H1 (cell line): ENCODE measurements around the gene ULBP1. TPM values are rescaled to one million over a fixed set of nuclear protein-coding genes. Genes with fewer than 3 reads are reported as not detected.
A peak's percentile ranks its signal among the peaks of the same experiment; 100 is the strongest.

Source experiments
- CTCF ChIA-PET: fragments of 300-600 bp; sonication (Branson Sonifier 250); formaldehyde crosslinking; loops from one replicate; lab custom pipeline; 2021; ENCODE audit not compliant: partially characterized antibody; lab: Charles Lee
- POLR2A ChIA-PET: fragments of 300-600 bp; sonication (Branson Sonifier 250); formaldehyde crosslinking; loops from one replicate; lab custom pipeline; 2021; ENCODE audit warnings: inconsistent platforms; ENCODE audit not compliant: partially characterized antibody; lab: Charles Lee
- DNase-seq, 2 experiments: peaks; one replicate each; pipeline versions ENCODE4 v3.0.0 to v3.0.0-alpha.2; 2010 to 2022; ENCODE audit warnings: low spot score in 2 of 2, low read depth in 1 of 2, mixed read lengths in 1 of 2
- FAIRE-seq: peaks from 2 replicates; lab custom pipeline; 2011; peaks lifted over from hg19 to GRCh38; lab: Jason Lieb, UNC
- H2AFZ ChIP-seq: 2 replicates; pipeline ENCODE4 v1.8.1; 2012; ENCODE audit warnings: low read length, inconsistent platforms
- H2AK5ac ChIP-seq: 2 replicates; pipeline ENCODE4 v1.6.1; 2013; ENCODE audit warnings: low read depth, low read length
- H2BK120ac ChIP-seq: replicated peaks from 2 replicates; pipeline ENCODE3; 2013; ENCODE audit warnings: low read depth, low read length, inconsistent platforms
- H2BK12ac ChIP-seq: 2 replicates; pipeline ENCODE4 v1.6.1; 2013; ENCODE audit warnings: low read depth, low read length
- H2BK15ac ChIP-seq: 2 replicates; pipeline ENCODE4 v1.6.1; 2013; ENCODE audit warnings: low read length
- H2BK20ac ChIP-seq: 2 replicates; pipeline ENCODE4 v1.6.1; 2013; ENCODE audit warnings: low read length
- H2BK5ac ChIP-seq: 2 replicates; pipeline ENCODE4 v1.6.1; 2013; ENCODE audit warnings: low read depth, low read length
- H3K14ac ChIP-seq: 2 replicates; pipeline ENCODE4 v1.6.1; 2013; ENCODE audit warnings: inconsistent platforms; ENCODE audit not compliant: insufficient read length
- H3K18ac ChIP-seq: 2 replicates; pipeline ENCODE4 v1.6.1; 2013; ENCODE audit warnings: low read length; ENCODE audit errors: extremely low read depth
- H3K23ac ChIP-seq: 2 replicates; pipeline ENCODE4 v1.6.1; 2013; ENCODE audit warnings: inconsistent platforms; ENCODE audit not compliant: insufficient read length
- H3K23me2 ChIP-seq: 2 replicates; pipeline ENCODE4 v1.6.1; 2013; ENCODE audit warnings: low read depth, low read length
- H3K27ac ChIP-seq: 2 replicates; pipeline ENCODE4 v1.6.1; 2011; ENCODE audit warnings: low read depth, low read length, inconsistent platforms
- H3K27me3 ChIP-seq, 4 experiments: replicated peaks in 1 of 4; 1 replicate in 1 of 4; 2 replicates in 3 of 4; pipeline versions ENCODE4 v1.6.1 to v1.8.1; 2011 to 2013; ENCODE audit warnings: low read length in 3 of 4, mild to moderate bottlenecking in 3 of 4, inconsistent platforms in 2 of 4, mixed read lengths in 2 of 4, moderate library complexity in 1 of 4; ENCODE audit not compliant: control insufficient read depth in 3 of 4, insufficient read depth in 3 of 4; ENCODE audit errors: extremely low read depth in 1 of 4
- H3K36me3 ChIP-seq, 4 experiments: 2 replicates each; pipeline versions ENCODE4 v1.6.1 to v1.8.1; 2011 to 2013; ENCODE audit warnings: mild to moderate bottlenecking in 4 of 4, low read length in 3 of 4, moderate library complexity in 2 of 4, control low read depth in 1 of 4, inconsistent platforms in 1 of 4; ENCODE audit not compliant: insufficient read depth in 4 of 4, control insufficient read depth in 2 of 4
- H3K4ac ChIP-seq: replicated peaks from 2 replicates; pipeline ENCODE3; 2013; ENCODE audit warnings: low read length, low read depth, mixed read lengths, inconsistent platforms; ENCODE audit not compliant: insufficient read length
- H3K4me1 ChIP-seq, 4 experiments: replicated peaks in 1 of 4; 1 replicate in 1 of 4; 2 replicates in 3 of 4; pipeline versions ENCODE4 v1.6.1 to v1.8.1; 2011 to 2013; ENCODE audit warnings: low read length in 3 of 4, inconsistent platforms in 2 of 4, mixed read lengths in 1 of 4; ENCODE audit not compliant: insufficient read depth in 4 of 4, control insufficient read depth in 3 of 4
- H3K4me2 ChIP-seq, 2 experiments: 2 replicates each; pipeline versions ENCODE4 v1.6.1 to v1.8.1; 2011 to 2013; ENCODE audit warnings: low read depth in 2 of 2, low read length in 2 of 2, control low read depth in 1 of 2, inconsistent platforms in 1 of 2, mild to moderate bottlenecking in 1 of 2; ENCODE audit not compliant: insufficient read depth in 1 of 2
- H3K4me3 ChIP-seq, 4 experiments: fragments of 200-600, 300-600 bp in 1 of 4; sonication (generic), shearing (Covaris generic), sonication (Bioruptor Twin) in 1 of 4; 2 replicates each; pipeline versions ENCODE4 v1.5.1 to v1.8.1; 2011 to 2016; ENCODE audit warnings: low read length in 4 of 4, low read depth in 3 of 4, control low read depth in 2 of 4, inconsistent platforms in 2 of 4, mild to moderate bottlenecking in 2 of 4, mixed read lengths in 1 of 4, moderate library complexity in 1 of 4; ENCODE audit not compliant: insufficient read depth in 2 of 4; ENCODE audit errors: extremely low read depth in 1 of 4
- H3K56ac ChIP-seq: replicated peaks from 2 replicates; pipeline ENCODE3; 2013; ENCODE audit warnings: low read depth, mild to moderate bottlenecking, mixed read lengths, low read length, inconsistent platforms; ENCODE audit not compliant: insufficient read length
- H3K79me1 ChIP-seq: 2 replicates; pipeline ENCODE4 v1.6.1; 2013; ENCODE audit warnings: low read depth, low read length, control low read depth
- H3K79me2 ChIP-seq, 2 experiments: 2 replicates each; pipeline versions ENCODE4 v1.6.1 to v1.8.1; 2012 to 2013; ENCODE audit warnings: low read length in 2 of 2, mild to moderate bottlenecking in 2 of 2, inconsistent platforms in 1 of 2; ENCODE audit not compliant: insufficient read depth in 2 of 2, control insufficient read depth in 1 of 2
- H3K9ac ChIP-seq, 4 experiments: replicated peaks in 1 of 4; 1 replicate in 1 of 4; 2 replicates in 3 of 4; pipeline versions ENCODE4 v1.6.1 to v1.8.1; 2011 to 2013; ENCODE audit warnings: low read depth in 3 of 4, low read length in 3 of 4, control low read depth in 2 of 4, mild to moderate bottlenecking in 2 of 4, moderate library complexity in 2 of 4, inconsistent platforms in 1 of 4; ENCODE audit errors: extremely low read depth in 1 of 4
- H3K9me3 ChIP-seq, 2 experiments: 2 replicates each; pipeline versions ENCODE4 v1.6.1 to v1.8.1; 2012 to 2013; ENCODE audit warnings: mild to moderate bottlenecking in 2 of 2, moderate library complexity in 2 of 2, control low read depth in 1 of 2, inconsistent platforms in 1 of 2, low read depth in 1 of 2, low read length in 1 of 2, mixed read lengths in 1 of 2; ENCODE audit not compliant: insufficient read depth in 2 of 2
- H4K20me1 ChIP-seq, 2 experiments: replicated peaks in 1 of 2; 2 replicates each; pipeline versions ENCODE3 to v1.8.1; 2011 to 2013; ENCODE audit warnings: inconsistent platforms in 2 of 2, low read length in 2 of 2, mild to moderate bottlenecking in 1 of 2; ENCODE audit not compliant: insufficient read depth in 2 of 2, control insufficient read depth in 1 of 2
- H4K5ac ChIP-seq: 2 replicates; pipeline ENCODE4 v1.6.1; 2013; ENCODE audit warnings: low read length, low read depth, mixed read lengths, inconsistent platforms; ENCODE audit not compliant: insufficient read length
- H4K8ac ChIP-seq: 2 replicates; pipeline ENCODE4 v1.8.0; 2013; ENCODE audit warnings: mild to moderate bottlenecking, moderate library complexity, low read length, inconsistent platforms; ENCODE audit not compliant: insufficient read depth; ENCODE audit errors: extremely low read depth
- H4K91ac ChIP-seq: replicated peaks from 2 replicates; pipeline ENCODE3; 2013; ENCODE audit warnings: low read length, mixed read lengths, inconsistent platforms; ENCODE audit not compliant: insufficient read length
- CHD1 ChIP-seq: IDR thresholded peaks from 2 replicates; pipeline ENCODE4 v1.6.1; 2012; ENCODE audit warnings: low read depth, low read length, improper control_type of control experiment
- EP300 ChIP-seq, 2 experiments: IDR thresholded peaks; 1 replicate in 1 of 2; 2 replicates in 1 of 2; pipeline ENCODE4 v1.6.1; 2011 to 2012; ENCODE audit warnings: low read depth in 2 of 2, low read length in 2 of 2, mild to moderate bottlenecking in 2 of 2, borderline replicate concordance in 1 of 2, inconsistent platforms in 1 of 2, moderate library complexity in 1 of 2
- FOSL1 ChIP-seq: IDR thresholded peaks from 2 replicates; pipeline ENCODE4 v1.6.1; 2011; ENCODE audit warnings: mild to moderate bottlenecking, low read depth, low read length, moderate library complexity; ENCODE audit not compliant: insufficient read depth
- WGBS, 2 experiments: shearing (Covaris generic) in 1 of 2; methylation state at CpG; one replicate each; pipeline versions ENCODE4 v1.1.6 to v1.1.7; 2013 to 2015; ENCODE audit warnings: low lambda C conversion rate in 2 of 2, mixed read lengths in 2 of 2, inconsistent platforms in 1 of 2, low coverage in 1 of 2, missing lambda C conversion rate in 1 of 2; ENCODE audit not compliant: insufficient replicate concordance in 2 of 2, insufficient coverage in 1 of 2, insufficient read length in 1 of 2; ENCODE audit errors: extremely low coverage in 1 of 2, missing lambda C conversion rate in 1 of 2; 5-methylcytosine and 5-hydroxymethylcytosine counted together
- polyA plus RNA-seq, 7 experiments: library from polyadenylated mRNA; depleted of rRNA in 3 of 7; stranded (reverse) in 5 of 7; unstranded in 2 of 7; fragments of >200 nt in 5 of 7; fragments of 200-250 nt in 2 of 7; gene quantifications; 1 replicate in 5 of 7; 2 replicates in 1 of 7; 4 replicates in 1 of 7; pipeline versions ENCODE4 v1.2.1 to v1.2.3, GENCODE V29; 2011 to 2013; ENCODE audit warnings: missing spikeins in 2 of 7, mixed read lengths in 2 of 7
- total RNA-seq: library from RNA; stranded (reverse); fragmentation: NEBNext Ultra II Directional; extraction: Animal tissue kit (Norgen Biotek cat#: 25700); gene quantifications from 2 replicates; pipeline ENCODE4 v1.2.1, GENCODE V29; 2021

Gene ULBP1
- total and polyA plus RNA-seq, 2 of the 8 experiments (the other 6 are each of a cell fraction or from before 2014, with no cell fraction given): 0.32 to 0.60 TPM

GRCh38 chr6:150005761-150006651 lies 42.3 kb downstream of the ULBP1 start:
- FAIRE-seq (no peak), DNase-seq (no peak)
- 70% methylated on average over 14 of the region's 14 CpGs; no CpG with 5 or more reads in 1 of the 2 experiments for WGBS, 2 experiments
- POLR2A ChIA-PET: interaction anchor here (1.5 kb wide), 1 partner anchor 41 kb away, joined by 3 read pairs; no protein-coding TSS in a partner anchor
- no peak overlapping the region for H4K8ac ChIP-seq
- peak overlapping the region; percentile 34; the same call in 1 of the 2 replicates for H2BK15ac ChIP-seq
- TF ChIP-seq CHD1 (no peak), EP300 (IDR thresholded peaks at IDR 0.05; ENCODE audit: borderline replicate concordance in 1 of 2, low read depth in 2 of 2, low read length in 2 of 2) (no peak), FOSL1 (no peak)
- no peaks in the 10 kb centered on the region for H3K79me2 ChIP-seq
- no peak overlapping the region for H4K5ac ChIP-seq
- no peak overlapping the region for H3K56ac ChIP-seq
- H4K20me1 ChIP-seq: peaks cover 0 to 5% of the 10 kb centered on the region in 2 experiments
- H3K23me2 ChIP-seq: peaks cover 6% of the 10 kb centered on the region
- H3K4me2 ChIP-seq: peak overlapping the region; percentile 79 to 99
- H2BK120ac ChIP-seq: no peak overlapping the region
- peaks cover 18 to 47% (median 40%) of the 10 kb centered on the region in 4 experiments for H3K27me3 ChIP-seq
- CTCF ChIA-PET: interaction anchor here (0.6 to 3.7 kb wide), 12 partner anchors 11 to 389 kb away, joined by 3 to 23 read pairs (median 6); no protein-coding TSS in a partner anchor
- H2BK12ac ChIP-seq: no peak overlapping the region; the same call in 1 of the 2 replicates
- no peak overlapping the region; the same call in 1 of the 2 replicates for H2AK5ac ChIP-seq
- H3K36me3 ChIP-seq: no peaks in the 10 kb centered on the region
- no peaks in the 10 kb centered on the region for H3K79me1 ChIP-seq
- no peaks in the 10 kb centered on the region for H3K9me3 ChIP-seq
- no peak overlapping the region for H2BK20ac ChIP-seq
- H4K91ac ChIP-seq: peak overlapping the region; percentile 15
- peak overlapping the region; percentile 92 for H2AFZ ChIP-seq
- H3K27ac ChIP-seq: no peak overlapping the region
- H3K4me1 ChIP-seq: peaks cover 0 to 9% (median 4%) of the 10 kb centered on the region in 4 experiments; a peak in 4 of 7 replicates
- H3K4ac ChIP-seq: no peak overlapping the region
- no peak overlapping the region for H3K14ac ChIP-seq
- H3K9ac ChIP-seq: no peak overlapping the region
- H3K4me3 ChIP-seq: peak overlapping the region; percentile 69 to 76 (median 72)
- H3K18ac ChIP-seq: no peak overlapping the region
- no peak overlapping the region for H3K23ac ChIP-seq
- H2BK5ac ChIP-seq: no peak overlapping the region
